ENCODE results near the gene TEX44.

Gene TEX44

DNA sequence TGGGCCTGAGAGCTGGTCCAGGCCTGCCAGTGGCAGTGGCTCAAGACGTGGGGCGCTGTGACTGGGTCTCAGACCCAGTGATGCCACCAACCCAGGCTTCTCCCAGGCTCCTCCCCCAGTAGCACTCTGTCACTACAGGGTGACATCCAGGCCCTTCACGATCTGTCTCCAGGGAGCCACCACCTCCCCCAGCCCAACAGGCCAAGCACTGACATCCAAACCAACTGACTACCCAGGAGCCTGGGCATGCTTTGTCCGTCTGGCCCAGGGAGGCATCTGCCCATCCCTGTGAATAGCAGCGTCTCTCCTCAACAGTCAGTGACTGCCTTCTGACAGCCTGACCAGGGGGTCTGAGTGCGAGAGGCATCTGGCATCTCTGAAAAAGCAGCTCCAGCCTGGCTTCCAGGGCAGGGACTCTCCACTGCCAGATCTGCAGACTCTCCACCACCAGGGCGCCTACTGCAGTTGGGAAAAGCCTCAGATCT, 13.0 kb downstream of the TEX44 start:
- DNase-seq, result no peak

DNA sequence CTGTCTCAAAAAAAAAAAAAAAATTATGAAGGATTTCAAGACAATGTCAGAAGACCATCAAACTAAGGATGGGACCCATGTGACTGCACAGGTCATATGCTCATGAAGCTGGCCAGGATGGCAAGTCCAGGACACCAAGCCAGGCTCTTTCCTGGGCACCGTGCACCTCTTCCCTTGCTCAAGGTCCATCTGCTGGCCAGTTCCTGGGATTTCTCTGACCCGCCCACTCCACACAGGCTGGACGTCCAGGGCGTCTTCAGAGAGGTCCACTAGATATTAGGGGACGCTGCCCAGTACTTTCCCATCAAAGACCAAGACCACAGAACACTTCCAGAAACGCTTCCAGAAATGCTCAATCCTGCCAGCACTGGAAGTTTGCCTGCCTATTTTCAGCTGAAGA, 14.3 kb downstream of the TEX44 start:
- DNase-seq, result no peak

DNA sequence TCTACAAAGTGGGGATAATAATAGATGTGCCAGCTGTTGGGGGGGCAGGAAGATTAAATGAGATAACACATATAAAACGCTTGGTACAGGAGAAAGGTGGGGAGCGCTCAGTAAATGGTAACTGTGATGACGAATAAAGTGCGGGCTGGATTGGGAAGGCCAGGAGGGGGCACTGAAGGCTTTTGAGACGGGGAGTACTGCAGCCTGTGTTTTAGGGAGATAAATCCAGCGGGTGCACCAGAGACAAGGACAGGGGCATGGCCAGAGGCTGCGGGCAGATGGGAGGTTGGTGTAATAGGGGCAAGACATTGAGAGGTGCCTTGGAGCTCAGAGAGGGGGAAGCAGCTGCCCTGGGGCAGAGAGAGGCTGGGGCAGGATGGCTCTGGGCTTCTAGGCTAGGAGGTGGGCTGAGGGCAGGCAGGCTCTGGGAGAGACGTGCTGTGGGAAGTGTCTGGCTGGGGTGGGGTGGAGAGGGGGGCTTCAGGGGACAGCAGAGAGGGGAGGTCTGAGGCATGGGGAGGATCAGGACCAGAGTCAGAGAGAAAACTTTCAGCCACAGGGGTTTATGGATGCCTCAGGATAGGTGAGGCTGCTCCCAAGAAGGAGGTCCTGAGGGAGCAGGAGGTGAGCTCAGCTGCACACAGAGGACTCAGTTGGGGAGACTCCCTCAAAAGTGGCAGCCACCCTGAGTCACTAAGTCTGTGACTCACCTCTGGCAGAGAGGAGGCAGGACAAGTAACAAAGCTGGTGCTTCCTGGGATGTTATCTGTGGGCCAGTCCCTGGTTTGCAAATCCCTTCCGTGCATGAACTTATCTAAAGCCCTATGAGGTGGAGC, 18.8 kb downstream of the TEX44 start:
- DNase-seq, result peak; percentile 75

DNA sequence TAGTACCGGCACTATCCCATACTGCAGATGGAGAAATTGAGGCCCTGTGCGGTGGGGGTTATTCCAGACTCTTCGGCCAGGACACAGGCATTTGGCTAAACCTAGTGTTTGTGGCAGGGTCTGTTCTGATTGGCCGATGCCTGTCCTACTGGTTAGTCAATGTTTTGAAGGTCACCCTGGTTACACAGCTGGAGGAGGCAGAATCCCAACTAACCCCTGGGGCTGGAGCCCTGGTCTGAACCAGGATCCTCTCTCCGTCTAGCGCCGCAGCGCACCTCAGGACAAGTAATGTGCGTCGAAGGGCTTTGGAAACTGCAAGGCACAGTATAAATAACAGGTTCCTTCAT, 19.4 kb downstream of the TEX44 start:
- no peak for DNase-seq

DNA sequence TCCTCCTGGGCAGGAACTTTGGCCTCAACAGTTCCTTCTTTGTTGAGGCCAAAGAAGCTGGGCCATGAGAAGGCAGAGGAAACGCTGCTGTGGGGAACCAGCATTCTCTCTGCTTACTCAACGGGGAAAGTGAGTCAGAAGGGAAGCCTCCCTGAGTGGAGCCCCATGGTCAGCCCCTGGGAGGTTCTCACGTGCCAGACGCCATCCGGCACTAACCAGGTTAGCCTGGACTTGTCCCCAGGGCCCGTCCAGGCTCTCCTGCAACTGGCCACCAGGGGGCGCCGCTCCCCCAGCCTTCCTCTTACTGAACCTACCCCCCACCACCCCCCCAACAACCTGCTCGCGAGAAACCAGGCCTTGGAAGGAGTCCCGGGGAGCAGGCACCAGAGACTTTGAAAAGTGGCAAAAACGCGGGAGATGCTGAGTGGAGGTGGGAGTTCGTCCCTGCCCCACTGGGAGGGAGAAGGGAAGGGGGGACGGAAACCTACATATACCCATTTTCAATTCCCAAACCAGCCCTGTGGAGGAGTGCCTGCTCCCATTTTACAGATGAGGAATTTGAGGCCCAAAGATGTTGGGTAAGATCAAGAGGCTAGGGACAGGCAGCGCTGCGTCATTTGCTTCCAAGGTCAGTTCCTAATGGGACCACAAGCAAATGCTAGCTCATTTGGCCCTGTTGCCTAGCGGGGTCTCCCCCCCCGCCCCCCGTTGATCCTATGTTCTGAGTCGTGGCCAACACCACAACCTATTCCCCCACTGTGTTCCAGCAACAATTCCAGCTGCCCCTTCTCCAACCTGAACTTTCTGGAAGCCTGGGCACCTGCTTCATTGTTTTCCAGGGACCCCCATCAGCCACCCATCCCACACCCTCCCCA, 20.0 kb downstream of the TEX44 start:
- peak; percentile 96 for DNase-seq

DNA sequence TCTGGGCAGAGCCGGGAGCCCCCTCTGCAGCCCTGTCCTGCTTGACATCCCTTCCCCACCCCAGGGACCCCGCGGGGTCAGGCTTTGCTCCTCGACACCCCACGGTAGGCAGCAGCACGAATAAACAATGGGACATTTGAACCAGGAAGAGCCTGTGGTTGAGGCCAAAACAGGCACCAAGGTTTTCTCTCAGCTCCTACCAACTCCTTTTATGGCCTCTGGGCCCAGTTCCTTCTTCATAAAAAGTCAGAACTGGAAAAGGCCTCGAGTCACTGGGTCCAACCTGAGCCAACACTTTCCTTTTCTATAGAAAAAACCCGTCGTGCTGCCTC, 20.6 kb downstream of the TEX44 start:
- DNase-seq, result no peak

DNA sequence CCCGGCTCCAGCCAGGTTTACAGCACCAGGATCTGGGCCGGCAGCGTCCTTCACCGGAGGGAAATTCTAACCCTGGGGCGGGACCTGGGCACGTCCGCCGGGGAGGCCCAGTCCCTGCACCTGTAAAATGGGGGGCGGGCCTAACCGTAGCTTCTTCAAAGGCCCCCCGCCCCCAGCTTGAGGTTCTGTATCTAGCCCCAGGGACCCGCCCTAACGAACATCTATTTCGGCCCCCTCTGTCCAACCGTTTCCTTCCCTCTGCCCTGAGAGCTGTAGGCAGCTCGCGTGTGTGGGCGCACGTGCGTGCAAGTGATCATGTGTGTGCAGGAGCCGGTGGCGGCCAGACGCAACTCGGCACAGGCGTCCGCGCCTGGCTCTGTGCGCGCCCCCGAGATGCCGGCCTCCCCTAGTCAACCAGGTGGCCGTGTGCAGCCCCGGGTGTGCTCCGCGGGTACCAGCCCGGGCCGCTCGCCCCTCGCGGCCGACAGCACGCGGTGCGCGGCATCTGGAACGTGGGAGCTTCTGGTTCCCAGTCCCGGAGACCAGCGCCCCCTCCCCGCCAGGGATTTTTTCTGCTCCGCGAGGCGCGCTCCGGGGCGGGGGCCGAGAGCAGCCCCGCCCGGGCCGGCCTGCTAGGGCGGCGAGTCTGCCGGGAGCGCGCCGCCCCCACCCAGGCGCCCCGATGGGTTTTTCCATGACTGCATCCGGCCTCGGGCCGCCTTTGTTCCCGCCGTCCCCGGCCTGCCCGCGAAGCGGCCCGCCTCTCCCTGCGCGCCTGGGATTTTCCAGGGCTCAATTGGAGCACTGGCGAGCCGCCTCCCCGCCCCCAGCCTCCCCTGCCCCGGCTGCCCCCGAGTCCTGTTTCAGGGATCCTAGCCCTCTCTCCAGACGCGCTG, 21.2 kb downstream of the TEX44 start:
- DNase-seq, result peak; percentile 87

DNA sequence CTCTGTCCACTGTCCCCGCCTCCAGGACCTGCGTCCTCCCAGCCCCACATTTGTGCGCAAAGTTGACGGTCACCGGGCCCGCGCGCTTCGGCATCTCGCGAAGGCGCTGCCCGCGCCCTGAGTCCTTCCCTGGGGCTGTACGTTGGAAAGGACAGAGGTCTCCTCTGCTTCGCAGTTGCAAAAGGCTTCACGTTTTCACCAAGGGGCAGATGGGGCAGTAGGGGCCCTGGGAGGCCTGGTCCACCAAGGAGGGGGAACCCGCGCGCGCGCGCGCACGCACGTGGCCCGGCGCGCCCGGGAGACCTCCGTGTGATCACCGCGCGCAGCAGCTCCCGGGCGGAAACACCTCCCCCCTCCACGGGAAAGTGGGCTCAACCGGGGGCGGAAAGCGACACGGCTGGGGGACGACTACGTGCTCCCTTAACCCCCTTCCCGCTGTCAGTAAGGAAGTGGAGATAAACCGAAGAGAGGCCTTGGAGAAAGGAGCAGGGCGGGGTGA, 21.9 kb downstream of the TEX44 start:
- DNase-seq, result peak; percentile 53

DNA sequence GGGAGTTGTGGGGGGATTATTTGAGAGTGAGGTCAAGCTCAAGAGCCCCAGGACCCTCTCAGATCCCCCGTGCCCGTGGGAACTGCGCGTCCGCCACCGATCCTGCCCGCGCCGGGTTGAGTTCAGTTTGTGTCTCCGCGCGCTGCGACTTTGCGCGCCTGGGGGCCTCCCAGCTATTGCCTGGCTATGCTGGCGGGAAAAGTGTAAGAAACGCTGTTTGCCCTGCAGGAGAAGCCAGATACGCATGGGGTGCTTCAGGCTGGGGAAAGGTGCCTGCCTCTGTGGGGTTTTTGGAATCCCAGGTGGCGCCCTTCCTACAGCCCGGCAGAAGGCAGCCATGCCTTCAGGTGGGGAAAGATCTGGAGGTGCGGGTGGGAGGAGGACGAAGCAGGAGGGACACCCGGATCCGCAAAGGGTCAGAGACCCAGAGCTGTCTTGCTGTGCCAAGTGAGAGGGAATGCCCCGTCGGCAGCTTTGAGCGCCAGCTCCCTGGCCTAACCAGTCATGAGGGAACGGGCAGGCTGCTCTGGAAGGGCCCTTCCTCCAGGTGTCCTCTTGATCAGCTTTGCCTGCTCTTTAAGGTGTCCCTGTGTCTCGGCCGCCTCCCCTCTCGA, 22.5 kb downstream of the TEX44 start:
- no peak for DNase-seq

DNA sequence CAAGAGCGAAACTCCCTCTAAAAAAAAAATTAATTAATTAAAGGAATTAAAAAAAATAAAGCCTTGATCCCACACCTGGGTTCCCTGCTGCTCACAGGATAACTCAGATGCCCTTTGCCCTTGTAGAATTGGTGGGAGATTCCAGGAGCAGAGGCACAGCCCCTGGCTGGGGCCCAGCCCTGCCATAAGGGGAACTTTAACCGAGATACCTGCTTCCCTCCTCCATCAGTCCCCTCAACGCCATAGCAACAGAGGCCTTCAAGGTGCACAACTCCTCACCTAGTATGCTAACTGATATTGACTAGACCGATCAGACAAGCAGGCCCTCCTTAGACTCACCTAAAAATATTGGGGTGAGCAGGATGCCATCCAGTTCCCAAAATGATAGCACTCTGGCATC, 23.6 kb downstream of the TEX44 start:
- no peak for DNase-seq

DNA sequence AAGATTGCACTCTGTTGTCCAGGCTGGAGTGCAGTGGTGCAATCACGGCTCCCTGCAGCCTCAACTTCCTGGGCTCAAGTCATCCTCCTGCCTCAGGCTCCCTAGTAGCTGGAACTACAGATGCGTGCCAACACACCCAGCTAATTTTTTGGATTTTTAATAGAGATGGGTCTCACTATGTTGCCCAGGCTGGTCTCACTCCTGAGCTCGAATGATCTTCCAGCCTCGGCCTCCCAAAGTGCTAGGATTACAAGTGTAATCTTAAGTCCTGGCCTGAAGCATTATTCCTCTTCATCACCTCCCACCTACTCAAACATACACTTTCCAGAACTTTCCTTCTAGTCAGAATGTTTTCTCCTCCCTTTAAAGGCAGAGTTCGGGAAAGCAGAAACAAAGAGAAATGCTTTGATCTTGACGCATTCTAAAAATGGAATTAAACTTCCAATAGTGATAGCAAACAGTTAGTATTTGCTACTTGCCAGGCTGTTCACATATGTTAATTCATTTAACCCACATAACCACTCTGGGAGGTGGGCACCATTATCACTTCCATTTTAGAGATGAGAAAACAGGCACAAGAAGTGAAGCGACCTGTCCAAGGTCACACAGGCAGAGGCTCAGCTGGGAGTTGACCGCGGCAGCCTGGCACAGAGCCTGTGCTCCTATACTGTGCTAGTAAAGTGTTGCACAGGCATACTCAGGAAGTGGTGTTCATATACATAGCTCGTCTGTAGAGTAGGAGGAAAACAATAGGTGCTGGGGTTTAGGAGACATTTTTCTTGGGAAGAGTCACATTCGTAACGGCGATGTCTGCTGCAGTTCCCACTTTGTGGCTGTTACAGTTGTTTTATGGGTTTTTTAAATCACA, 24.6 kb downstream of the TEX44 start:
- no peak for DNase-seq

DNA sequence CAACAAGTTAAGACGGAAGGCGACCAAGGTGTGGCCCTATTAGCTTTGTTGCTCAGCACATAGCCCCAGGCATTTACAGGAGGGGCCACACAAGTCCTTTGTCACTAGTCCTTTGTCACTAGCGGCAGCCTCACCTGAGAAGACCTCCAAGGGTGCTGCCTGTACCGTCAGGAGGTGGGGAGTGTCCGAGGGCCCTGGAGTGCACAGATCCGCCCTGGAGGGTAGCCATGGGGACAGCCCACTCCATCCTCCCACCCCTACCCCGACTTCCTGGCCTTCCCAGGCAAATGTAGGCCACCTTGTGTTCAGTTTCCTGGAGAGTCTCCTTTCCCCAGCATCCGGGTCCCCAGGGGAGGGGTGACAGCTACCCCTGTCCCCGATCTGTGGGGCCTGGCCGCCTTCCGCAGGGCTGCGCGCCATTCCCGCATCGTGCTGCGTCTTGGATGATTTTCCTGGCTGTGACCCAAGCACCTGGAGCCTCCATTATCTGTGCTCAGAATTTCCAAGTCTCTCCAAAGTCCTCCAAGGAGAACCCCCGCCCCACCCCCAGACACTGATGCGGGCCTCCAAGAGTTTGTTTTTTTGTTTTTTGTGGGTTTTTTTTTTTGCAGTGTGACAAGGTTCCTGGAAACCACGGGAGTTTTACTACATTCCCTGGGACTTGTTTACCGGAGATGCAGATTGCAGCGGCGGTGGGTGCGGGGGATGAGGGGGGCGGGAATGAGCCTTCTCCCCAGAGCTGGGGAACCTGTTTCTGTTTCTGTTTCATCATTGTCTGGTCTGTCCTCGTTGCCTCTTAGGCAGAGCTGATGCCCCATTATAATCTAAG, 28.6 kb downstream of the TEX44 start:
- DNase-seq, result no peak

DNA sequence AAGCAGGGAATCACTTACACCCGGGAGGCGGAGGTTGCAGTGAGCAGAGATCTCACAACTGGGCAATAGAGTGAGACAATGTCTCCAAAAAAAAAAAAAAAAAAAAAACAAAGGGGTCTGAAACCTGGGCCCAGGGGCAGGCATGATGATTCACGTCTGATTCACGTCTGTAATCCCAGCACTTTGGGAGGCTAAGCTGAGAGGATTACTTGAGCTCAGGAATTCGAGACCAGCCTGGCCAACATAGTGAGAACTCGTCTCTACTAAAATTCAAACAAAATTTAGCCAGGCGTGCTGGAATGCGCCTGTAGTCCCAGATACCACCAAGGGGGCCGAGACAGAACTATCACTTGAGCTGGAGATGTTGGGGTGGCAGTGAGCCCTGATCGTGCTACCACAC, 30.3 kb downstream of the TEX44 start:
- no peak for DNase-seq

DNA sequence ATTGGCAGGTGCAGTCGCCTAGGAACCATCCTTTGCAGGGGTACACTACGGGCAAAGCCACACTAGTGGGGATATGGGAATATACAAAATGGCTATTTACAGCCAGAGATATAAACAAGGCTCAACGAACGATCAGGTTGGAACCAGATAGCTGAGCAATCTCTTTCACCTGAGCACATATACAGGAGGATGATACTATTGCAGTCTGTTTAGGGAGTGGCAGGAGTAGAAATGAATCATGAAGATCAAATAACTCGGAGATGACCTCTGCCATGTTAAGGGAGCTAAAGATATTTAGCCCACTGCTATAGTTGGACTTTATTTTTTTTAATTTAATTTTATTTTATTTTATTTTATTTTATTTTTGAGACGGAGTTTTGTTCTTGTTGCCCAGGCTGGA, 33.8 kb downstream of the TEX44 start:
- no peak for DNase-seq

DNA sequence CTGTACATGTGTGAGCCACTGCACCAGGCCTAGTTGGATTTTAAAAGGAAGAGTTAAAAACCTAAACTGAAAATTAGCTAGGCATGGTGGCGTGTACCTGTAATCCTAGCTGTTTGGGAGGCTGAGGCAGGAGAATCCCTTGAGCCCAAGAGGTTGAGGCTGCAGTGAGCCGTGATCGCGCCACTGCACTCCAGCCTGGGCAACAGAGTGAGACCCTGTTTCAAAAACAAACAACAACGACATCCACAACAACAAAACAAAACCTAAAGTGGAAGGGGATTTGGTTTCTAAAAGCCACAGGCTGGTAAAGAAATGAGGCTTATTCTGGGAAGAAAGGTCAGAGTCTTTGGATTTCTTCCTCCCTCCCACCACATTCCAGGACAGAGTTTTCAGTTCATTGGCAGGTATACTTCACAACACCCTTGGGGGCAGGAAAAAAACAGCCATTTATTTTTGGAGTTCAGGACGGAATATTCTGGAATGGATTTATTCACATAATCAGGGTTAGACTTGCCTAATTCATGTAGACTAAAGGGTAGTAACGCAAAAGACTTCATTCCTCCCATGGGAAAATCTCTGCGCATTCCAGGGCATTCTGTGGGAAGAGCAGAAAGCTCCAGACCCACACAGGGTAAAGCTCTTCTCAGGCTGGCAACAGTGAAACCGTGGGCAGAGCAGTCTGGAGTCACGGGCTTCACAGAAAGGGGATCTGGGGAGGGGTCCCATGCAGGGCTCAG, 34.9 kb downstream of the TEX44 start:
- DNase-seq, result no peak

DNA sequence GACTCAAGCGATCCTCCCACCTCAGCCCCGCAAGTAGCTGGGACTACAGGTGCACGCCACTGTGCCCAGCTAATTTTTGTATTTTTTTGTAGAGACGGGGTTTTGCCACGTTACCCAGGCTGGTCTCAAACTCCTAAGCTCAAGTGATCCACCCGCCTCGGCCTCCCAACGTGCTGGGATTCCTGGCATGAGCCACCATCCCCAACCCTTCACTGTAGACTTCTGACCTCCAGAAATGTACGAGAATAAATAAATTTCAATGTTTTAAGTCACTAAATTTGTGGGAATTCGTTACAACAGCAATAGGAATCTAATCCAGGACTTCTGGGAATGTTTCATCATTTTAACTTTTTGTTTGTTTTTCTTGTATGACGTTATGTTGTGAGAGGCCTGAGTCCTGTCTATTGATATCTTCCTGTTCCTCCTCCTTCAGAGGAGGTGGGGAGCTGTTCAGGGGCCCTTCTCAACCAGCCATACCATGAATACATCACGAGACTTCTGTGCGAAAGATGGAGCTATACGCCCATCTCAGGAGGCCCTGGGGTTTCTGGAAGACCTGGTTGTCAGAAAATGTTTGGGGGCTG, 40.0 kb downstream of the TEX44 start:
- DNase-seq, result no peak

DNA sequence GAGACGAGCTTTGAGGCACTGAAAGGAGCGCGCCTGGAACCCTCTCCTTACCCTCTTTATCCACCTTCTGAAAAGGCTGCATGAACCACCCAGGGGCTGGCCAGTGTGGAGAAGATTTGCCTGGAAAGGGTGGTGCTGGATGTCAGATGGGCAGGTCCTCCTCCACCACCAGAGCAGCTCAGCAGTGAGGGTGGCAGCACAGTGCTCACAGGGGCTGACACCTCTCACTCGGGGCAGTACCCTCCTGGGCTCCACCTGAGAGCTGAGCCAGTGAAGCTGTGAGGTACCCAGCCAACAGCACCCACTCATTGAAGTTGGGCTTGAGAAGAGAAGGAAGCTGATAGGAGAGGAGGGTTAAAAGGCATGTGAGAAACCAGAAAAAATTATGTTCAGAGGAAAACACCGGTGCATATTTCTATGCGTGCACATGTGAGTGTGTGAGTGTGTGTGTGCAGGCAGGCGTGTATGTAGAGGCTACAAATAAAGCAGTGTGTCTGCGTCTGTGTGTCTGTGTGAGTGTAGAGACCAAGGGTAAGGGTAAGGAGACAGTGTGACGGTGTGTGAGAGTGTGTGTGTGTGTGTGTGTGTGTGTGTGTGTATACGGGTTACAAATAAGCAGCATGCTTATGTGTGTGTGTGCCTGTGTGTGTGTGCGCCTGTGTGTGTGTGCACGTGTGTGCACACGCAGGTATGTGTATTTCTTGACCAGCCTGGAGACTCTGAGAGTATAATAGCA, 40.7 kb downstream of the TEX44 start:
- no peak for DNase-seq

DNA sequence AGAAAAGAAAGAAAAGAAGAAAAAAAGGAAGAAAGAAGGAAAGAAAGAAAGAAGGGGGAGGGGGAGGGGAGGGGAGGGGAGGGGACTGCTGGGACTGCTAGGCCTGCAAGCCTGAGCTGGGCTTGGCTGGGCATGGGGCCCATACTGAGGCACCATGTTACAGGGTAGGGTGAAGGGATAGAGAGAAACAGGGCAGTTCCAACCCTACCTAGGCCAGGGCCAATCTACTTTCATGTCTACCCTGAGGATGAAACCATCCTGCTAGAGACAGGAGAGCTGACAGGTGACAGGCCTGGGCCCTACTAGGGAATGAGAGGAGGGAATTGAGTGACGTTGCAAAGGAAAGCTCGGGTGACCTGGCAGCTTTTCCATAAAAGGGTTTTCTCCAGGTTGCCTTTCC, 41.7 kb downstream of the TEX44 start:
- no peak for DNase-seq
